CD4-positive, alpha-beta T cell treated with Interleukin-17A for 4 hours (primary cell): ENCODE results near the gene GRAP.
A peak's percentile ranks its signal among the peaks of the same experiment; 100 is the strongest.

Source experiments
- DNase-seq: peaks from one replicate; pipeline ENCODE4 v3.0.0-alpha.2; 2020; ENCODE audit warnings: mixed read lengths

Gene GRAP

DNA sequence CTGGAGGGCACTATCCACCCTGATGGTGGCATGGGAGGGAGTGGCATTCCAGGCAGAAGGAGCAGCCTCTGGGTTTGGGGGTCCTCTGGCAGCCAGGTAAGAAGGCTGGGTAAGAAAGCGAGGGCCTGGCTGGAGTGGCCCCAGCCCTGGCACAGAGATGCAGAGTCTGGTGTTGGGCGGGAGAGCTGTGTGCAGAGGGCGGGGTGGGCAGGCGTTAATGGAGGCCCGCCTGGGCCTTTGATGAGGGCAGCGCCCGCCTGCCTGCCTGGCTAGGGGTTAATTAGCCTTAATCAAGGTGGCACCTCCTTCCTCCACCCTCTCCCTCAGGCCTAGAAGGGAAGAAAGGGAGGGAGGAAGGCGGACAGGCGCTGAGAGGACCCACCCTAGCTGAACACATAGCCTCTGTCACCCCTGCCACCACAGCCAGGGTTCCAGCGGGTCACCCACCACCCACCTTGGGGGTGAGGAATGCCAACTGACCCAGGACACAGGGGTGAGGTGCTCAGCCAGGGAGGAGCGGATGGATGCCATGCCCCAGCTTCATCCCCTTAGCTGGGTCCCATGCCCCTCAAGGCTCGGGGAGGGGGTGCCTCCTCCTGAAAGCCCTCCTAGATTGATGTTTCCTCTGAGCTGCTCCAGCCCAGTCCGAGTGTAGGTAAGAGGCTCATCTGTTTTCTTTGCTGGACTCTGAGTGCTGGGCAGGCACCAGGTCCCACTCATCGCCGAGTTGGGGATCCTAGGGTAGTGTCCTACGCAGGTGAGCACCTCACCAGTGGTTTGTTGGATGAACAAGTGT lies 28.8 kb downstream of the GRAP start:
- DNase-seq, result no peak

DNA sequence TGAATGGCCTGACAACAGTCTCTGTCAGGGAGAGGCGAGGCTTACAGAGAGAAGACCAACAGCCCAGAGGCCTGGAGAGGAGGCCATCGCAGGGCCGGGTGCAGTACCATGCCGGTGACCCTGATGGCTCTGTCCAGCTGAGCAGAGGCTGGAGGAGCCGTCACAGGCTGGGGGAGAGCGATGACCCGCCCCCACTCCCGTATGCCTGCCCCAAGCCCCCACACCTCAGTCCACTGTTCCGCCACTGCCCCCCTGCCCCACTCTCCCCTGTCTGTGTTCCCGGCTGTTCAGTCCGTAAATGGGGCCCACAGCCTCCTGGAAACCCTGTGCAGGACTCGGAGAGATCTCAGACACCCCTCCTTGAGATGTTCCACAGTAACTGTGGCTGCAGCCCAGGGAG lies 29.4 kb downstream of the GRAP start:
- DNase-seq, result no peak

GRCh38 chr17:19016881-19017280 lies 29.9 kb downstream of the GRAP start:
- no peak for DNase-seq

GRCh38 chr17:19016297-19016696 lies 30.5 kb downstream of the GRAP start:
- no peak for DNase-seq

GRCh38 chr17:19015428-19015827 lies 31.3 kb downstream of the GRAP start:
- DNase-seq, result no peak

DNA sequence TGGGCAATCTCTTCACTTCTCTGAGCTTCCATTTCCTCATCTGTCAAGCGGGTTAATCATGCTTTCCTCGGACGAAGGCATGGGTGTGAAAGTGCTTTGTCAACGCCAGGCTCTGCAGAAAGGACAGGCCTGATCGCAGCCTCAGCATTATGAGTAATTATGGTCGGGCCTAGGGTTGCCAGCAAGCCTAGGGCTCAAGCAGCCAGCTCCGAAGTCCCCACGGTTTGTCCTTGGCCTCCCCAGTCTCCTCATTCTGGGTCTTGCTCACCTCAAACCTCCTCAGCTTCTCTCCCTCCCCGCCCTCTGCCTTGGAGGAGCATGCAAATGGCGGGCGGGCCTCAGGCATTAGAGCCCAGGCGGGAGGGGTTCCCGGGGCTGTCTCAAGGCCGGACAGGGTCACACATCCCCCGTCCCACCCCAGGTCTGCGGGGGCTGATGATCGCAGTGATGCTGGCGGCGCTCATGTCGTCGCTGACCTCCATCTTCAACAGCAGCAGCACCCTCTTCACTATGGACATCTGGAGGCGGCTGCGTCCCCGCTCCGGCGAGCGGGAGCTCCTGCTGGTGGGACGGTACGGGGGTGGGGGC lies 32.0 kb downstream of the GRAP start:
- no peak for DNase-seq

- no peak for DNase-seq
Measured at GRCh38 chr17:19013806-19014627, 32.7 kb downstream of the GRAP start.

GRCh38 chr17:19013226-19013625 lies 33.5 kb downstream of the GRAP start:
- DNase-seq, result no peak

DNA sequence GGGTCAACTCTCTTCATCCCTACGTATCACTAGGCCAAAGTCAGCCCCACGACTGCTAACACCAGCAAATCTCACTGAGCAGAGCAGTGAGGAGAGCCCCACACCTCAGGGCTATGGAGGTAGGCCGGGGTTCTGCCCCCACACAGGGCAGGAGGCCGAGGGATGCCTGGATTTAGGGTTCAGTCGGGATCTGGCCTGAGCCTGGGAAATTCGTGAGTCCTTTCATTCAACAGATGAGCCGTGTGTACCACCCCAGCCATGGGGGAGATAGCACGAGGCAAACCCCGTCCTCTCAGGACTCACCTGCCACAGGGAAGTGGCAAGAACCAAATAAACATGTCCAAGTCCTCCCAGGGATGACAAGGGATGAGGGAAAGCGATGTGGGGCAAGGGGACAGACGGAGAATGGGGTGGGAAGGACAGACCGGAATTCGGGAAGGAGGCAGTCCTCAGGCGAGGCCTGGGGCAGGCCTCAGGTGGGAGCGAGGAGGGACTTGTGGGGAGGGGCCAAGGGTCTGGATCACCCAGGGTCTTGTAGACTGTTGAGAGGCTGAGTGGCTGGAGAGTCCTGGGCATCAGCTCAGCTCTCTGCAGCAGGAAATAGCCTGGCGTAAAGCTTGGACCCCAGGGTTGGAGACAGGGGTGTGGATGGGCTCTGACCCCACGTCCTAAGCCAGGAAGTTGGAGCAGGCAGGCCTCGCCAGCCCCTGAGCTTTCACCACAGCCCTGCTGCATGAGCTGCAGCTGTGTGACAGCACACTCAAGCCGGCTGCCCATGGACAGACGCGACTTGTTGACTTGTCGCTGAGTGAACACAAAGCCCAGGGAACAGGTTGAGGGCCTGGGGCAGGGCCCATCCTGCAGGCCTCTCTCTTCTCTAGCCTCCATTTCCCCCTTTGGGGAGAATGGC lies 34.3 kb downstream of the GRAP start:
- DNase-seq, result no peak

DNA sequence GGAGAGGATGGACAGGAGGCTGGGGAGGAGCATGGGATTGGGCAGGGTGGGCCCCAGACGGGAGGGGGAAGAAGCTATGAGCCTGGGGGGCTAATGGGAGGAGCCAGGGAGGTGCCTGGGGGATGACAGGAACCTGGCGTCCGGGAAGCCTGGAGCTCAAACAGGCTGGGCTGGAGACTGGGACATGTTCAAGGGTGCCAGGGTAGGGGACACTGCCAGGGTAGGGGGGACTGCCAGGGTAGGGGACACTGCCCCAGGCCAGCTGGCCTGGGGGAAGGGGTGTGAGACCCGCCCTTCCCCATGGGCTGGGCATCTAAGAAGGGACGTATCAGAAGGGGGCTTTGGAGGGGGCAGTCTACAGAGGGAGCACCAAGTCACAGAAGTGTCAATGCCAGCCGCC lies 35.2 kb downstream of the GRAP start:
- DNase-seq, result no peak

DNA sequence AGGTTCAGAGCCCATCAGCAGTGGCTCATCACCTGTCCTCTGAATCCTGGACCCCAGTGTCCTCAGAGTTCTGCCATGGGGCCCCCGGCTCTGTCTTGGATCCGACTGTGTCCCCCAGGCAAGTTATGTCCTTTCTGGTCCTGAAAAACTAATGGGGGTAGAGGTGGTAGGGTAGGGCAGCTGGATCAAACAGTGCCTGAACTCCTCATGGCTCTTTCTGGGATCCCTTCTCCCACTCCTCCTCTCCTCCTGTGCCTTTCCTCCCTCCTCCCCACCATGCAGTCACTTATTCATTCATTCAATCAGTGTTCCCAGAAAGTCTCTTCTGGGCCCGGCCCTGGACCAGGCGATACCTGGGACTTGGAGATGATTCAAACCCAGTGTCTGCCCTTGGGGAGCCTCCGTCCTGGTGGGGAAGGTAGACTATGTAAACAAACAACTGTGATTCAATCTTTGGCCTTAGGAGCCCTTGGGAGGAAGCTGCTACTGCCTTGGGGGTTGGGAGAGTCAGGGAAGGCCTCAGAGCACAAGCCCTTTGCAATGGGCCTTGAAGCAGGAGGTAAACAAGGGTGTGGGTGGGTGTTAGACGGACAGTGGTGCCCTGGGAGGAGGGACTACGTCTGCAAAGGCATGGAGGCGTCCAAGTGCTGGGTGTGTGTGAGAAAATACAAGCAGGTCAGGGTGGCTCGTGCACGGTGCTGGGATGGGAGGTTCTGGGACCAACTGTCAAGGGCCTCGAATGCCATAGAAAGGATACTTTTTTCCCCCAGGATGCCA lies 35.8 kb downstream of the GRAP start:
- no peak for DNase-seq

DNA sequence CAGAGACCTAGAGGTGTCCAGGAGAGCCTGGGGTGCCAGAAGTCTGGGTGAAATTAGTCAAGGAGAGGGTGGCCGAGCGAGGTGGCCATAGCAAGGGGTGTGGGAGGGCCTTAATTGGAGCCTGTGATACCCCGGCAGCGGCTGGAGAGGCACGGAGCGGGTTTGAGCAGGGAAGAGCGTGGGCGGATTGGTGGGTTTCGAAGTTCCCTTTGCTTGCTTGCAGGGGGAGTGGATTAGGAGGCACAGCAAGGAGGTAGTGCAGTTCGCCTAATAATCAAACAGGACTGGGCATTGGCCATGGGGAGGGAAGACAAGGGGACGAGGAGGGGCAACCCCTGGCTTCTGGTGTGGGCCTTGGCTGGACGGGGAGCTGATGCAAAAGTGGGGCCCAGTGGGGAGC lies 36.8 kb downstream of the GRAP start:
- DNase-seq, result no peak

- DNase-seq, result no peak
Measured at GRCh38 chr17:19006698-19007097, 40.1 kb downstream of the GRAP start.

DNA sequence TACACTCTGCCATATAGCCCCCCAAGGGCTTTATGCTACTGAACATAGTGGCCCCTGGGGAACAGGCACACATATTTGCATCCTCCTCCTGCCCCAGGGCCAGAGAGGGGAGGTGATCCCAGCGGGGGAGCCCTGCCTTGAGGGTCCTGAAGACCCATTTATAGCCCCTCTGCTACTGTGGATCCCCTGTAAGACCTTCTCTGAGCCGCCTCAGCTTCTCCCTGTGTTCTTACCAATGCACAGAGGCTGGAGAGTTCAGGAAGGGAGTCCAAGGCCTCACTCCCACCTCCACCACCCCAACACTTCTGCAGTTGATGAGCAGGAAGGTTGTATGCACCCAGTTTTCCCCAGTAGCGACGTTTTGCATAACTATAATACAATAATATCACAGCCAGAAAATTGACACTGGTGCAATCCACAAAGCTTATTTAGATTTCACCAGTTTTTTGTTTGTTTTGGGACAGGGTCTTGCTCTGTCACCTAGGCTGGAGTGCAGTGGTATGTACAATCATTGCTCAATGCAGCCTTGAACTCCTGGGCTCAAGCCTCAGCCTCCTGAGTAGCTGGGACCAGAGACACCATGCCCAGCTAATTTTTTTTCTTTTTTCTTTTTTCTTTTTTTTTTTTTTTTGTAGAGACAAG lies 40.8 kb downstream of the GRAP start:
- DNase-seq, result no peak

DNA sequence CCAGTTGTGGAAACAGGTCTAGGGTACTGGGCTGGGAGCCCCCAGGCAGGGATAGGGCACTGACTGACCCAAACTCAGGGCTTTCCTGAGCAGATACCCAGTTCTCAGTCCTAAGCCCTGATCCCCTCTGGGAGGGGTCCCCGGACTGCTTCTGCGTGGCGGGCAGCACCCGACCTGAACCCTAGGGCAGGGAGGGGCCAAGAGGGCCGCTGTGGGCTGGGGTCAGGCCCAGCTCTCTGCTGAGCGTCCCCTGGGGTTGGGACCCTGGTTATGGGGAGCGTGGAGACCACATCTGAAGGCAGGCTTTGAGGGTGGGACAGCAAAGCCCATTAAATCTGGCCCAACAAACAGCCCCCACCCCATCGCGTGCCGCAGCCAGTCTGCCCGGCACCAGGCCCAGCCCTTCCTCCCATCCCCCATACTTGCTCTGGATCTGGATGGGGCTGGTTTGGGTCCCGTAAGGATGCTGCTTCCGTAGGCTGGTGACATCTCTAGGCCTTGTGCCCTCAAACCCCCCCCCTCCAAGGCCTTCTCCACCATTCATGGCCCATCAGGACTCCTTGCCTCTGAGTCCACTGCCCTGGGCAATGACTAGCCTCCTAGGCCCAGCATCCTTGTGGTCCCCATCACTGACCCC lies 41.5 kb downstream of the GRAP start:
- DNase-seq, result peak; percentile 19

- DNase-seq, result peak; percentile 96
Measured at GRCh38 chr17:19004421-19005136, 42.2 kb downstream of the GRAP start, which contains the start of gene FAM83G. Gene FAM83G (minus strand): TSS chr17:19004764. CDS start chr17:19004041, 723 bp downstream.

DNA sequence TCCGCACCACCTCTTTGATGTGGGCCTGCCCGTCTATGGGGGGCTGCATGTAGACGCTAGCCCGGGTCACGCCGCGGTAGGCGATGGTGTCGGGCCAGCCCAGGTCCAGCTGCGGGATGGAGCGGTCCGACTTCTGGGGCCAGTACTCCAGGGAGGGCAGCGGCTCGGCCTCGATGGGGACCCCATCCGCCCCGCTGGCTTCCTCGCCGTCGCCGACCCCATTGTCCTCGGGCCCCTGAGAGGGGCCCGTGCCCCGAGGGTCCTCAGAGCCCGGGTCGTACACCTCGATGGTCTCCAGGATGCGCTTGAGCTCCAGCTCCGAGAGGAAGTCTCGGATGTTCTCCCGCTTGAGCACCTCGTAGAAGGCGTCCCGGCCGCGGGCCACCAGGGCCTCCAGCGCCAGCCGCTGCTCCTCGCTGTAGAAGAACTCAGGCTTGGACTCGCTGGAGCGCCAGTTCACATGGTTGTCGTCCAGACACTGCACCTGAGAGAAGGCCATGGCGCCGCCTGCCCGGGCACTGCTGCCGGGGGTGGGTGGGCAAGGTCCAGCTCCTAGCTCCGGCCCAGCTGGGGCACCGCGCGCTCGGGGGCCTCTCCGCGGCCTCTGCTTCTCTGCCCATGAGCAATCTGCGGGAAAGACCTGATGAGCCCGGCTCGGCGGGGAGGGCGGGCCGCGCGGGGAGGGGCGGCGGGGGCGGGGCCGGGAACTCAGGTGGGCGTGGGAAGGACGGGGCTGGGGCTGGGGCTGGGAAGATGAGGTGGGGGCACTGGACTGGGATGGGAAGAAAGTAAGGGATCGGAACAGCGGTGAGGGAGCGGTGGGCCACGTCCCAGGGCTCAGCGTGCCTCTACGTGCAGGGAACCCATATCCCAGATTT lies 43.0 kb downstream of the GRAP start:
- peak; percentile 70 for DNase-seq

DNA sequence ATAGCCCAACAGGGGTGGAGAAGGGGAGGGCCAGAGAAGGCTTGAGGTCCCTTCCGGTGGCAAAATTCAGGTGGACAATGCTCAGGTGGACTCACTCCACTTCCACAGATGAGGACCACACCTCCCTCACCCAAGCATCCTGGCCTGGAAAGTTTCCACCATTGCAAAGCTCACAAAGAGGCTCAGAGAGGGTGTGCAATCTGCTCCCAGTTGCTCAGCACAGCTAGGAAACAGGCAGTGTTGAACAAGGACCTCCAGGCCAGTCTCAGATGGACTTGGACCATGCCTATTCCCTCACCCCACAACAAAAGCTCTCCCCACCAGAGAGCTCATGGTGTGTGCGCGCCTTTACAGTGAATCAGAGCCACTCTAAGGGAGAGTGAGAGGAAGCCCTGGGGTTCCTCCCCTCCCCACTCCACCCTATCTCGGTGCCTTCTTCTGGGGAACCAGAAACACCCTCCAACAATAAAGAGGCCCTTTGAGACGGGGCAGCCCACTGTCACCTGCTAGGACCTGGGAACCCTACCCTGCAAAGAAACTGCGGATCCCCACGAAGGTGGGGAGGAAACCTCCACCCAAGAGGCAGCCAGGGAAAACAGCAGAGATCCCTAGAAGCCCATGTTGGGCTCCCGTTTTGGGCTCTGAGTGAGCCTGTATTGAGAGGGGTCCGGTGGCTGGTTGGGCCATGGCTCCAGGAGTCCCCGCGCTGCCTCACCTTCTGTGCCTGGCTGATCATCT lies 43.8 kb downstream of the GRAP start:
- DNase-seq, result peak; percentile 66
